ENCODE data around the gene PBX3.

Gene PBX3

GRCh38 chr9:125754096-125754495 lies 6.9 kb downstream of the PBX3 start:
- DNase-seq (ENCODE audit: low spot score in 2 of 2), result no peak
- H3K27me3 ChIP-seq (ENCODE audit: low read depth), result no peaks in the 10 kb centered on the region
- in situ Hi-C loops (cut with MboI; ENCODE audit: low sequenced_read_pairs), result no loop called here
- H3K4me3 ChIP-seq, result no peak overlapping the region
- peaks cover 83% of the 10 kb centered on the region for H3K4me1 ChIP-seq
- peaks cover 8% of the 10 kb centered on the region; the same call in 1 of the 2 replicates for H3K36me3 ChIP-seq (replicated peaks)
- no peaks in the 10 kb centered on the region for H3K9me3 ChIP-seq

- DNase-seq (ENCODE audit: low spot score in 2 of 2), result peak; percentile 67 to 98
- no peaks in the 10 kb centered on the region for H3K27me3 ChIP-seq (ENCODE audit: low read depth)
- H3K9me3 ChIP-seq, result no peaks in the 10 kb centered on the region
- in situ Hi-C loops (cut with MboI; ENCODE audit: low sequenced_read_pairs), result no loop called here
- peaks cover 6% of the 10 kb centered on the region; the same call in 1 of the 2 replicates for H3K36me3 ChIP-seq (replicated peaks)
- peaks cover 85% of the 10 kb centered on the region for H3K4me1 ChIP-seq
- no peak overlapping the region for H3K4me3 ChIP-seq
These were observed 8.2 kb downstream of the PBX3 start for GRCh38 chr9:125755340-125755739.

GRCh38 chr9:125756518-125756917 lies 9.3 kb downstream of the PBX3 start:
- H3K4me3 ChIP-seq, result no peak overlapping the region
- H3K9me3 ChIP-seq, result no peaks in the 10 kb centered on the region
- no peak for DNase-seq (ENCODE audit: low spot score in 2 of 2)
- H3K27me3 ChIP-seq (ENCODE audit: low read depth), result no peaks in the 10 kb centered on the region
- H3K36me3 ChIP-seq (replicated peaks), result peaks cover 1% of the 10 kb centered on the region; the same call in 1 of the 2 replicates
- in situ Hi-C loops (cut with MboI; ENCODE audit: low sequenced_read_pairs), result no loop called here
- H3K4me1 ChIP-seq, result peaks cover 79% of the 10 kb centered on the region

GRCh38 chr9:125757834-125758233 lies 10.7 kb downstream of the PBX3 start:
- no peak for DNase-seq (ENCODE audit: low spot score in 2 of 2)
- H3K9me3 ChIP-seq, result no peaks in the 10 kb centered on the region
- in situ Hi-C loops (cut with MboI; ENCODE audit: low sequenced_read_pairs), result no loop called here
- peaks cover 80% of the 10 kb centered on the region for H3K4me1 ChIP-seq
- no peaks in the 10 kb centered on the region for H3K36me3 ChIP-seq (replicated peaks)
- no peak overlapping the region for H3K4me3 ChIP-seq
- no peaks in the 10 kb centered on the region for H3K27me3 ChIP-seq (ENCODE audit: low read depth)

DNA sequence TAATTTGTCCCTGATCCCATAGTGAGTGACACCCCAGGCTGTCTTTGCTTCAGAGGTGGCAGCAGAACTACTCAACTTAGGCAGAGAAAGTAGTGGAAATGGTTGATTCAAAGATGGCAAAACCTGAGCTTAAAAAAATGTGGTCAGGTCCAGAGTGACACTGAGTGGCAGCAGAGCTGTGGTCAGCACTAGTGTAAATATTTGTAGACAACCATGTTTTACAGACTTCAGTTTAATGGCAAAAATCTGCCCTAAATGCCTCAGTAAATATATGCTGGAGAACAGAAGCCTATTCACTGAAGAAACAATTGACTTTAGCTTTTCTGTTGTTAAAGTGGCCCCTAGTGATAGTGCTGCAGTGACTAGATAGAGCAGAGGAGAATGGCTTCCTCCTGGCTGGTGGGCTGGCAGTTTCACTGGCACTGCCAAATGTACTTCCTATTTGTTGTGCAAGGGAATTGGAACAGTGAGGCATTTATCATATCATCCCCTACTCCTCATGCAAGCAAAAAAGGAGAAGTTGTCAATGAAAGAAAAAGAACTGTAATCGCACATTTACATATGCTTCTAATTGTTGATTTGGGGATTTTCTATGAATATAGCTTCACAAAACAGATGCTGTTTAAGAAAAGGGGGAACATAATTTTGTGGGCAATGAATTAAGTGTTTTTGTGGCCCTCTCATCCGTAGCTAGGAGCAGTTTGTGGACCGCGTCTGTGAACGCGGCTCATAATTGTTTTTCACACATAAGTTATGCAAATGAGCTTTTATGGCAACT lies 12.0 kb downstream of the PBX3 start:
- H3K36me3 ChIP-seq (replicated peaks), result no peaks in the 10 kb centered on the region
- H3K4me1 ChIP-seq, result peaks cover 86% of the 10 kb centered on the region
- no peaks in the 10 kb centered on the region for H3K27me3 ChIP-seq (ENCODE audit: low read depth)
- no peaks in the 10 kb centered on the region for H3K9me3 ChIP-seq
- 0 out of 2 replicates have a peak overlapping the region, but pooled peaks have one; percentile 1 for H3K4me3 ChIP-seq
- DNase-seq (ENCODE audit: low spot score in 2 of 2), result no peak
- in situ Hi-C loops (cut with MboI; ENCODE audit: low sequenced_read_pairs), result no loop called here

GRCh38 chr9:125759764-125760129 lies 12.6 kb downstream of the PBX3 start:
- no peaks in the 10 kb centered on the region for H3K36me3 ChIP-seq (replicated peaks)
- DNase-seq (ENCODE audit: low spot score in 2 of 2), result peak; percentile 47 to 49
- no peaks in the 10 kb centered on the region for H3K27me3 ChIP-seq (ENCODE audit: low read depth)
- in situ Hi-C loops (cut with MboI; ENCODE audit: low sequenced_read_pairs), result no loop called here
- peaks cover 81% of the 10 kb centered on the region for H3K4me1 ChIP-seq
- 0 out of 2 replicates have a peak overlapping the region, but pooled peaks have one; percentile 1 for H3K4me3 ChIP-seq
- no peaks in the 10 kb centered on the region for H3K9me3 ChIP-seq

DNA sequence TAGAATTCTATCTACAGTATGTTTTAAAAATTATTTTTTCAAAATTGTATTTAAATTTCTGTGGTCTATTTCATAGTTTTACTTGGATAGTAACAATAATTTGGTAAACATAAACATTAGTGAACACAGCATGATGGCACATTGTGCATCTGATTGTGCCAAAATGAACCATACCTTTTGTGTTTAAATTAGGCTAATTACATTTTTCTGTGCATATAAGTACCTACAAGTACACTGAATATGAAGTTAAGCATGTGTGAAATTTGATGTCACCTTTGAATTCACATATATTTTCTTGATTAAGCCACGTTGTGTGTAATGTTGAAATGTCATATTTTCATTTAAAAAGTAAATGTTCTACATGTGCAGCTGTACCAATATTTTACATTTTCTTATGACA lies 13.4 kb downstream of the PBX3 start:
- in situ Hi-C loops (cut with MboI; ENCODE audit: low sequenced_read_pairs), result no loop called here
- Histone ChIP-seq H3K4me1 (peaks cover 76% of the 10 kb centered on the region), H3K9me3 (no peaks in the 10 kb centered on the region)

DNA sequence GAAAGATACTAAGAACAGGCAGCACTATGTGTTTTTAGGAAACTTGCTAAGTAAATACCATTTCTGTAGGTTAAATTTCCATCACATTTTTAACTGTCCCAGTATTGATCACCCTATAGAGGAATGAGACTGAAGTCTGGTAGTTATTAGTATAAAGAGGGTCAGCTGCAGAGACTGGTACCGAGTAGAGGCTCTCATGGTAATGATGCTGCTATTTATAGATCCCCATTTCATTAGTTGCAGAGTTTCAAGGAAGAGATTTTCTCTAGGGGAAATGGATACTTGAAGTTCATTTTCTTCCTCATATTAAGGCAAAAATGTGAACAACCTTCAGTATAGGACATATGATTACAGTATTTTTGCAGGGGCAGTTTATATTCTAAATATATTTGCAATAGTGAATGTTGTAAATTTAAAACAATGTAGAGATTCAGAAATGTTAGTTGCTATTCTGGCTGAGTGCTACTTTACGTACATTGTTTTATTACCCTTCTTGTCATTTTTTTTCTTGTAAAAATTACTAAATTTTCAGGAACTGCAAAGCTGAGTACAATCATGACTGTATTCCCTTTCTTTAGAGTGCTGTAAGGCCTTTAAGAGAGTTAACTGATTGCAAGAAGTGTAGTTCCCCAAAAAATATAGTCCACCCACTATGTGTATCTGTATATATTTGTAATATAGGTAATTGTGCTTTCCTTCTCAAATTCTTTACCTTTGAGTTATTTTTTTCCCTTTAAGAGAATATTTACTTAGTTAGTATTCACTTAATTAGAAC lies 14.7 kb downstream of the PBX3 start:
- in situ Hi-C loops (cut with MboI; ENCODE audit: low sequenced_read_pairs), result no loop called here
- no peak for DNase-seq (ENCODE audit: low spot score in 2 of 2)
- H3K9me3 ChIP-seq, result no peaks in the 10 kb centered on the region
- no peaks in the 10 kb centered on the region for H3K36me3 ChIP-seq (replicated peaks)
- no peaks in the 10 kb centered on the region for H3K27me3 ChIP-seq (ENCODE audit: low read depth)
- H3K4me3 ChIP-seq, result no peak overlapping the region
- peaks cover 63% of the 10 kb centered on the region for H3K4me1 ChIP-seq

More for the DNA sequence above, 13.4 kb downstream of the PBX3 start:
- Histone ChIP-seq H3K27me3 (ENCODE audit: low read depth) (no peaks in the 10 kb centered on the region), H3K36me3 (replicated peaks) (no peaks in the 10 kb centered on the region), H3K4me3 (no peak overlapping the region)
- DNase-seq (ENCODE audit: low spot score in 2 of 2), result no peak

DNA sequence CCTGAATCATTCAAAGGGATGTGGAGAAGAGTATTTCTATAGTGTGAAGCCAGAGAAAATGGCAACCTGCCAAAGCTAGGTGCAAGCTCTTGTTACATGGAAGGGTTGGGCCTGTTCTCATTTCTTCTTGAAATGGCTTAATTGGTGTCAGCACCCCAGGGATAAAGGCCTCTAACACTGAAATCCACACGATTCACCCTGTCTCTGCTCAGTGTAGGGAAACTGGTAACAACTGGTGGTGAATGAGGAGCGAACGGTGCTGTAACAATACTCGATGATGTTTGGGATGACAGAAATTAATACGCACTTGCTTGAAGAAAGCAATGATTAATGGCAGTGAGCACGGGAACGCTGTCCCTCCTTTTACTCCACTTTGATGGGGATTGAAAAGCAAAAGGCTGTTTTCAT lies 16.2 kb downstream of the PBX3 start:
- H3K27me3 ChIP-seq (ENCODE audit: low read depth), result no peaks in the 10 kb centered on the region
- in situ Hi-C loops (cut with MboI; ENCODE audit: low sequenced_read_pairs), result no loop called here
- no peaks in the 10 kb centered on the region for H3K9me3 ChIP-seq
- no peak overlapping the region for H3K4me3 ChIP-seq
- peak; percentile 89 to 97 for DNase-seq (ENCODE audit: low spot score in 2 of 2)
- H3K36me3 ChIP-seq (replicated peaks), result no peaks in the 10 kb centered on the region
- peaks cover 47% of the 10 kb centered on the region for H3K4me1 ChIP-seq

GRCh38 chr9:125764198-125764597 lies 17.0 kb downstream of the PBX3 start:
- DNase-seq (ENCODE audit: low spot score in 2 of 2), result no peak
- Histone ChIP-seq H3K27me3 (ENCODE audit: low read depth) (no peaks in the 10 kb centered on the region), H3K4me1 (peaks cover 39% of the 10 kb centered on the region), H3K36me3 (replicated peaks) (no peaks in the 10 kb centered on the region), H3K9me3 (no peaks in the 10 kb centered on the region), H3K4me3 (no peak overlapping the region)
- in situ Hi-C loops (cut with MboI; ENCODE audit: low sequenced_read_pairs), result no loop called here

- Histone ChIP-seq H3K4me1 (peaks cover 26% of the 10 kb centered on the region), H3K27me3 (ENCODE audit: low read depth) (no peaks in the 10 kb centered on the region), H3K9me3 (no peaks in the 10 kb centered on the region), H3K36me3 (replicated peaks) (no peaks in the 10 kb centered on the region), H3K4me3 (no peak overlapping the region)
- in situ Hi-C loops (cut with MboI; ENCODE audit: low sequenced_read_pairs), result no loop called here
- DNase-seq (ENCODE audit: low spot score in 2 of 2), result no peak
These were observed 19.5 kb downstream of the PBX3 start for GRCh38 chr9:125766468-125767221.

DNA sequence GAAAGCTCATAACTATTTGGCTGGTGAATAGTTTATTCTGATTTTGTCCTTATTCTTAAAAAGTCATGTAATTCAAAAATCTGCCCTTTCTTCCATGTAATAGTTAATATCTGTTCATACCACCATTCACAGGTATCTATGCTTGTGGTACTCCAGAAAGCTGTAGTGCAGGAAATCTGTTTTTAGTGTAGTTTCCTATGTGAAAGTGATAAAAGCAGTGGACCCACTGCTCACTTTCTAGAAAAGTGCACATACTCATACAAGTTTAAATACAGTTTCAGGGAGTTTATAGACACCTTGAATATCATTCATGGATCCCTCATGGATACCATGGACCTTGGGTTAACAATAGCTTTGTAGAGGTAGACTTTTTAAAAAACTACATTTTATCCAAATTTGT lies 20.2 kb downstream of the PBX3 start:
- H3K9me3 ChIP-seq, result no peaks in the 10 kb centered on the region
- in situ Hi-C loops (cut with MboI; ENCODE audit: low sequenced_read_pairs), result no loop called here
- H3K27me3 ChIP-seq (ENCODE audit: low read depth), result no peaks in the 10 kb centered on the region
- H3K4me3 ChIP-seq, result no peak overlapping the region
- H3K4me1 ChIP-seq, result peaks cover 19% of the 10 kb centered on the region
- DNase-seq (ENCODE audit: low spot score in 2 of 2), result no peak
- no peaks in the 10 kb centered on the region for H3K36me3 ChIP-seq (replicated peaks)

GRCh38 chr9:125768803-125769202 lies 21.6 kb downstream of the PBX3 start:
- no peaks in the 10 kb centered on the region for H3K27me3 ChIP-seq (ENCODE audit: low read depth)
- no peaks in the 10 kb centered on the region for H3K36me3 ChIP-seq (replicated peaks)
- DNase-seq (ENCODE audit: low spot score in 2 of 2), result no peak
- peaks cover 4% of the 10 kb centered on the region for H3K4me1 ChIP-seq
- no peak overlapping the region for H3K4me3 ChIP-seq
- in situ Hi-C loops (cut with MboI; ENCODE audit: low sequenced_read_pairs), result no loop called here
- H3K9me3 ChIP-seq, result no peaks in the 10 kb centered on the region

Measured in HAP-1 (cell line).